GM18508 (cell line): ENCODE results near the gene KLC1.

Source experiments
- ATAC-seq: cut with Tn5 transposase; IDR thresholded peaks from one replicate; pipeline ENCODE4 v1.9.1; 2021; ENCODE audit warnings: moderate number of reproducible peaks; ENCODE audit not compliant: insufficient read depth, unreplicated experiment

The KLC1 gene

GRCh38 chr14:103656031-103656755 lies 27.2 kb downstream of the KLC1 start:
- ATAC-seq, result no peak

- ATAC-seq, result no peak
These were observed 27.7 kb downstream of the KLC1 start for GRCh38 chr14:103656756-103657133.

- ATAC-seq, result no peak
These were observed 28.5 kb downstream of the KLC1 start for GRCh38 chr14:103657471-103657870.

- ATAC-seq, result no peak
These were observed 30.6 kb downstream of the KLC1 start for GRCh38 chr14:103659631-103660030.

- no peak for ATAC-seq
These were observed 33.0 kb downstream of the KLC1 start for GRCh38 chr14:103662029-103662428.

- no peak for ATAC-seq
These were observed 33.6 kb downstream of the KLC1 start for GRCh38 chr14:103662591-103662990.

GRCh38 chr14:103663506-103663905 lies 34.5 kb downstream of the KLC1 start:
- no peak for ATAC-seq

- ATAC-seq, result no peak
These were observed 38.7 kb downstream of the KLC1 start for GRCh38 chr14:103667671-103668070.

GRCh38 chr14:103668117-103668516 lies 39.1 kb downstream of the KLC1 start:
- ATAC-seq, result no peak

GRCh38 chr14:103669370-103669769 lies 40.4 kb downstream of the KLC1 start:
- no peak for ATAC-seq

GRCh38 chr14:103671911-103672310 lies 42.9 kb downstream of the KLC1 start:
- no peak for ATAC-seq

GRCh38 chr14:103675957-103676356 lies 46.9 kb downstream of the KLC1 start:
- ATAC-seq, result no peak

GRCh38 chr14:103676881-103677675 lies 48.1 kb downstream of the KLC1 start:
- ATAC-seq, result no peak

GRCh38 chr14:103679351-103679750 lies 50.3 kb downstream of the KLC1 start:
- no peak for ATAC-seq

- no peak for ATAC-seq
These were observed 51.6 kb downstream of the KLC1 start for GRCh38 chr14:103680491-103681231.

- ATAC-seq, result no peak
These were observed 54.1 kb downstream of the KLC1 start for GRCh38 chr14:103683139-103683538.

GRCh38 chr14:103684471-103684870 lies 55.5 kb downstream of the KLC1 start:
- ATAC-seq, result no peak

GRCh38 chr14:103684871-103685270 lies 55.9 kb downstream of the KLC1 start:
- no peak for ATAC-seq

- no peak for ATAC-seq
These were observed 56.5 kb downstream of the KLC1 start for GRCh38 chr14:103685276-103686211.
